ENCODE results near the gene NEGR1.

DNA sequence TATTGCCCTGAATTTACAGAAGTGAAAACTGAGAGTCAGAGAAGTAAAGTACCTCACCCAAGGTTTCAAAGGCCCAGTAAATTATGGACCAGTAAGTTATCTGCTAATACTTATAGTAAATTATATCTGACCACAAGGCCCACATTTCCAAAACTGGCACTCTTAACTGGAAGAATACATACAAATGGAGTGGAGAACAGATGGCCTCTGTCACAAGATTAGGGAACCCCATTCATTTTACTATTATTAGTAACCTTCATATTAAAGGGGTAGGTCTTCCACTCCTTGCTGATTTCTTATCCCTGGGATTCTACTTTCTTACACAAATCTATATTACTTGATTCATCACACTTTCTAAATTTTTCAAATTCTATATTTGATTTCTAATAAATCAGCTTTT lies 588.8 kb downstream of the NEGR1 start:
- TF ChIP-seq, protein P1, sequence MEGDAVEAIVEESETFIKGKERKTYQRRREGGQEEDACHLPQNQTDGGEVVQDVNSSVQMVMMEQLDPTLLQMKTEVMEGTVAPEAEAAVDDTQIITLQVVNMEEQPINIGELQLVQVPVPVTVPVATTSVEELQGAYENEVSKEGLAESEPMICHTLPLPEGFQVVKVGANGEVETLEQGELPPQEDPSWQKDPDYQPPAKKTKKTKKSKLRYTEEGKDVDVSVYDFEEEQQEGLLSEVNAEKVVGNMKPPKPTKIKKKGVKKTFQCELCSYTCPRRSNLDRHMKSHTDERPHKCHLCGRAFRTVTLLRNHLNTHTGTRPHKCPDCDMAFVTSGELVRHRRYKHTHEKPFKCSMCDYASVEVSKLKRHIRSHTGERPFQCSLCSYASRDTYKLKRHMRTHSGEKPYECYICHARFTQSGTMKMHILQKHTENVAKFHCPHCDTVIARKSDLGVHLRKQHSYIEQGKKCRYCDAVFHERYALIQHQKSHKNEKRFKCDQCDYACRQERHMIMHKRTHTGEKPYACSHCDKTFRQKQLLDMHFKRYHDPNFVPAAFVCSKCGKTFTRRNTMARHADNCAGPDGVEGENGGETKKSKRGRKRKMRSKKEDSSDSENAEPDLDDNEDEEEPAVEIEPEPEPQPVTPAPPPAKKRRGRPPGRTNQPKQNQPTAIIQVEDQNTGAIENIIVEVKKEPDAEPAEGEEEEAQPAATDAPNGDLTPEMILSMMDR (IDR thresholded peaks at IDR 0.05; ENCODE audit: poor library complexity), result no peak
- TF ChIP-seq EZH2 (IDR thresholded peaks at IDR 0.05; ENCODE audit: borderline replicate concordance) (no peak), EZH2phosphoT487 (IDR thresholded peaks at IDR 0.05; ENCODE audit: low read depth, severe bottlenecking, unreplicated experiment) (no peak)

All from hepatocyte (in vitro differentiated cells).